Loucy (cell line): ENCODE measurements around the gene CDC7.

ENCODE experiments used
- EZH2phosphoT487 ChIP-seq: fragments of 200-600 bp; IDR thresholded peaks from 2 replicates; pipeline ENCODE4 v1.6.1; 2018; ENCODE audit warnings: antibody characterized with exemption, mild to moderate bottlenecking, moderate library complexity, borderline replicate concordance
- TF ChIP-seq, protein P1 (sequence below): fragments of 200-600 bp; sonication (generic); conservative IDR thresholded peaks from 2 replicates; pipeline ENCODE4 v1.5.1; 2014; ENCODE audit warnings: mild to moderate bottlenecking, antibody characterized with exemption, low read length

DNA sequence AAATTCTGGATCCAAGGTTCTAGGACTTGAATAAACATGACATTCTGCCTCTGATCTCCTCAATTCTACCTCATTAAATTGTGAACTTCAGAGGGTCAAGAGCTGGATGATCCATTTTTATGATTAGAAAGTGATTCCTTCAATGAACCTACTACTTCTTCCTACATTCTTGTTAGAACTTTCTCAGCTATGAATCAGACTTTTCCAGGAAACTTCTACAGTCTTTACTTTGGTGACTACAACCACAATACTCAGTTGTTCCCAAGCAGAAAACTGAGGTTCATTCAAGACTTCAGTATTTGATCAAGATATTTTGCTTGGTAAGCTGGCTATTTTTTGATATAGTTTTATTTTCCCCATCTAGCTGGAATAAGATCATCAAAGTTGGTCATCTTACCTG is 51.4 kb downstream of the CDC7 start:
- TF ChIP-seq, protein P1, sequence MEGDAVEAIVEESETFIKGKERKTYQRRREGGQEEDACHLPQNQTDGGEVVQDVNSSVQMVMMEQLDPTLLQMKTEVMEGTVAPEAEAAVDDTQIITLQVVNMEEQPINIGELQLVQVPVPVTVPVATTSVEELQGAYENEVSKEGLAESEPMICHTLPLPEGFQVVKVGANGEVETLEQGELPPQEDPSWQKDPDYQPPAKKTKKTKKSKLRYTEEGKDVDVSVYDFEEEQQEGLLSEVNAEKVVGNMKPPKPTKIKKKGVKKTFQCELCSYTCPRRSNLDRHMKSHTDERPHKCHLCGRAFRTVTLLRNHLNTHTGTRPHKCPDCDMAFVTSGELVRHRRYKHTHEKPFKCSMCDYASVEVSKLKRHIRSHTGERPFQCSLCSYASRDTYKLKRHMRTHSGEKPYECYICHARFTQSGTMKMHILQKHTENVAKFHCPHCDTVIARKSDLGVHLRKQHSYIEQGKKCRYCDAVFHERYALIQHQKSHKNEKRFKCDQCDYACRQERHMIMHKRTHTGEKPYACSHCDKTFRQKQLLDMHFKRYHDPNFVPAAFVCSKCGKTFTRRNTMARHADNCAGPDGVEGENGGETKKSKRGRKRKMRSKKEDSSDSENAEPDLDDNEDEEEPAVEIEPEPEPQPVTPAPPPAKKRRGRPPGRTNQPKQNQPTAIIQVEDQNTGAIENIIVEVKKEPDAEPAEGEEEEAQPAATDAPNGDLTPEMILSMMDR = no peak
- TF ChIP-seq EZH2phosphoT487 = no peak
